Ovary (tissue), 3 donors: ENCODE measurements around the gene CPED1.

Experiments
- EP300 ChIP-seq: sonication (generic); formaldehyde crosslinking; IDR thresholded peaks from one replicate; pipeline ENCODE4 v1.6.1; 2017; ENCODE audit warnings: antibody characterized with exemption
- POLR2A ChIP-seq: fragments of 450-650 bp; IDR thresholded peaks from one replicate; pipeline ENCODE4 v1.6.1; 2017; ENCODE audit warnings: antibody characterized with exemption, mild to moderate bottlenecking, moderate library complexity
- TF ChIP-seq, protein P1 (sequence below), 3 donors: fragments of 450-650 bp in 2 of 3; fragments of 200-600 bp in 1 of 3; IDR thresholded peaks; one replicate each; pipeline versions ENCODE4 v1.5.1 to v1.8.0; 2016 to 2022; ENCODE audit warnings: antibody characterized with exemption in 3 of 3, mild to moderate bottlenecking in 1 of 3
- donor health status: DM: no; HTN: no; CAD: no.

DNA sequence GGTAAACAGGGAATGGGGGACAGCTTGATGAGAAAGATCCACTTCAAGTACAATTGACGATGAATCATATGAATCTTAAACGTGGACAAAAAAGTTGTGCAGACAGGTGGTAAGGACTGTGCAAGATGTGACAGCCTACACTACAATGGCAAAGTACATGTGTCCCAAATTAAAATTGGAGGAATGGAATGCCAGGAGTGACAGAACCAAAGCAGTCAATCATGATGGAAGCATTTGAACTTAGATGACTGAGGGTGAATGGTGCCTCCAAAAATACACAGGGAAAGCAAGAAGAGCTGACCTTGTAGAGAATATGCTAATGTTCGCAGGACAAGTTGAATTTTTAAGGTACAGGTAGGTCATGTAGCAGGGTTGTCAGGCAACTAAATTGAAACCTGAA is 189.9 kb downstream of the CPED1 start:
- TF ChIP-seq, protein P1, sequence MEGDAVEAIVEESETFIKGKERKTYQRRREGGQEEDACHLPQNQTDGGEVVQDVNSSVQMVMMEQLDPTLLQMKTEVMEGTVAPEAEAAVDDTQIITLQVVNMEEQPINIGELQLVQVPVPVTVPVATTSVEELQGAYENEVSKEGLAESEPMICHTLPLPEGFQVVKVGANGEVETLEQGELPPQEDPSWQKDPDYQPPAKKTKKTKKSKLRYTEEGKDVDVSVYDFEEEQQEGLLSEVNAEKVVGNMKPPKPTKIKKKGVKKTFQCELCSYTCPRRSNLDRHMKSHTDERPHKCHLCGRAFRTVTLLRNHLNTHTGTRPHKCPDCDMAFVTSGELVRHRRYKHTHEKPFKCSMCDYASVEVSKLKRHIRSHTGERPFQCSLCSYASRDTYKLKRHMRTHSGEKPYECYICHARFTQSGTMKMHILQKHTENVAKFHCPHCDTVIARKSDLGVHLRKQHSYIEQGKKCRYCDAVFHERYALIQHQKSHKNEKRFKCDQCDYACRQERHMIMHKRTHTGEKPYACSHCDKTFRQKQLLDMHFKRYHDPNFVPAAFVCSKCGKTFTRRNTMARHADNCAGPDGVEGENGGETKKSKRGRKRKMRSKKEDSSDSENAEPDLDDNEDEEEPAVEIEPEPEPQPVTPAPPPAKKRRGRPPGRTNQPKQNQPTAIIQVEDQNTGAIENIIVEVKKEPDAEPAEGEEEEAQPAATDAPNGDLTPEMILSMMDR (IDR thresholded peaks at IDR 0.05), result no peak
- TF ChIP-seq POLR2A (no peak), EP300 (no peak)
